PFSK-1 (cell line): ENCODE results near the gene RHBDD3.

Source experiments
- FOXP2 ChIP-seq: optimal IDR thresholded peaks from 2 replicates; pipeline ENCODE3; 2011; ENCODE audit warnings: borderline replicate concordance, control low read depth, inconsistent platforms; ENCODE audit not compliant: insufficient read depth; ENCODE audit errors: extremely low read length, extremely low read depth
- POLR2AphosphoS5 ChIP-seq: IDR thresholded peaks from 2 replicates; pipeline ENCODE4 v1.6.1; 2012; ENCODE audit warnings: low read depth, mild to moderate bottlenecking, control low read depth, low read length, moderate library complexity
- REST ChIP-seq, 2 experiments: IDR thresholded peaks; 2 replicates each; pipeline versions ENCODE4 v1.6.1 to v1.8.0; 2011 to 2012; ENCODE audit warnings: low read depth in 2 of 2, low read length in 2 of 2, control low read depth in 1 of 2, inconsistent platforms in 1 of 2, mild to moderate bottlenecking in 1 of 2, moderate library complexity in 1 of 2; ENCODE audit not compliant: insufficient read depth in 1 of 2
- SIN3A ChIP-seq: IDR thresholded peaks from 2 replicates; pipeline ENCODE4 v1.6.1; 2012; ENCODE audit warnings: mild to moderate bottlenecking, low read length, moderate library complexity, borderline replicate concordance; ENCODE audit not compliant: insufficient read depth
- TAF1 ChIP-seq: IDR thresholded peaks from 2 replicates; pipeline ENCODE4 v1.6.1; 2012; ENCODE audit warnings: low read length, control low read depth, borderline replicate concordance; ENCODE audit not compliant: insufficient read depth

- TF ChIP-seq POLR2AphosphoS5 (no peak), TAF1 (no peak), SIN3A (no peak), REST (IDR thresholded peaks at IDR 0.05; ENCODE audit: insufficient read depth in 1 of 2, low read depth in 2 of 2, low read length in 2 of 2) (no peak), FOXP2 (no peak)
Observed at GRCh38 chr22:29305836-29306174, 38.0 kb upstream of the RHBDD3 start.
